Motor neuron (in vitro differentiated cells): ENCODE measurements around the gene FOXA3. TPM values are rescaled to one million over a fixed set of nuclear protein-coding genes. Genes with fewer than 3 reads are reported as not detected.
"Not testable (repeated sequence)": the region's sequence is repeated elsewhere in the genome, so short reads cannot be mapped to it uniquely, and the experiment has no call there.

Source experiments
- ATAC-seq, 8 experiments: fragments of 200-7000 bp; cut with Tn5 transposase; replicated peaks in 6 of 8; 2 replicates each; pipeline ENCODE4 v1.8.0; 2021; ENCODE audit warnings: mild to moderate bottlenecking in 8 of 8, moderate library complexity in 8 of 8
- H3K27ac ChIP-seq, 2 donors: fragments of 250-450 bp; sonication (Bioruptor Pico); 2 replicates each; pipeline ENCODE4 v1.9.0; 2021; ENCODE audit warnings: antibody characterized with exemption in 2 of 2, mild to moderate bottlenecking in 2 of 2, moderate library complexity in 1 of 2
- H3K4me1 ChIP-seq, 2 donors: fragments of 250-450 bp; sonication (Bioruptor Pico); replicated peaks in 1 of 2; 2 replicates each; pipeline ENCODE4 v1.6.1; 2021; ENCODE audit warnings: antibody characterized with exemption in 2 of 2, mild to moderate bottlenecking in 2 of 2, moderate library complexity in 1 of 2
- H3K4me3 ChIP-seq, 5 donors: fragments of 250-450 bp; sonication (Bioruptor Pico); 2 replicates each; pipeline ENCODE4 v1.9.0; 2021; ENCODE audit warnings: antibody characterized with exemption in 5 of 5, mild to moderate bottlenecking in 5 of 5, moderate library complexity in 4 of 5
- WGBS, 10 experiments: fragments of 450-650 bp; shearing (Covaris generic); methylation state at CpG; one replicate each; pipeline ENCODE4 v1.0.0; 2022; 5-methylcytosine and 5-hydroxymethylcytosine counted together
- in situ Hi-C, 9 experiments: fragments of 400-800 bp; cut with MboI; loops; one replicate each; pipeline ENCODE4 v1.15.0; 2021; ENCODE audit warnings: low sequenced_read_pairs in 9 of 9, low pct_unique_long_range_greater_than_20kb in 2 of 9; ENCODE audit not compliant: unreplicated experiment in 9 of 9
- total RNA-seq, 8 experiments: library from RNA; unstranded; fragments of 300-600 nt; gene quantifications; 2 replicates each; pipeline versions ENCODE4 v1.2.3 to v1.2.4, GENCODE V29; 2022

The FOXA3 gene
- total RNA-seq, 8 experiments from 2014 or later = 0.13 to 0.84 (median 0.42) TPM; not detected in 2

DNA sequence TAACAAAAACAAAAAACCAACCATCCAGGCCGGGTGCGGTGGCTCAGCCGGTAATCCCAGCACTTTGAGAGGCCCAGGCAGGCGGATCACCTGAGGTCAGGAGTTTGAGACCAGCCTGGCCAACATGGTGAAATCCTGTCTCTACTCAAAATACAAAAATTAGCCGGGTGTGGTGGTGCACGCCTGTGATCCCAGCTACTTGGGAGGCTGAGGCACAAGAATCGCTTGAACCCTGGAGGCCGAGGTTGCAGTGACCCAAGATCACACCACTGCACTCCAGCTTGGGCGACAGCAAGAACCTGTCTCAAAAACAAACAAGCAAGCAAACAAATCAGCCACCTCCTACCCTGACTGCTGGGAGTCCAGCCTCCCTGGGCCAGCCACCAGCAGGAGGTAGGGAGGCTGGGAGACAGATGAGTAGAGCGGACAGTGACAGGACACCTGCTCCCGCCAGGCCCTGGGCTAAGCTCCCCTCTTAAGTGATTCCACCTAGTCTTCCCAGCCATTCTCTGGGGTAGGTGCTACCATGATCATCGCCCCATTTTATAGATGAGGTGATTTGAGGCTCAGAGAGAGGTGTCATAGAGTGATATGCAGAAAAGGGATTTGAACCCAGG is 32.0 kb downstream of the FOXA3 start:
- H3K4me1 ChIP-seq, H3K4me3 ChIP-seq, ATAC-seq, in situ Hi-C loops, H3K27ac ChIP-seq: not testable (repeated sequence)
- WGBS, 10 experiments = 60 to 100% (median 87%) methylated on average over 1 to 9 of the region's 12 CpGs; no CpG with 5 or more reads in 3 of the 10 experiments

- no peak for ATAC-seq
- H3K27ac ChIP-seq = no peak overlapping the region
- H3K4me3 ChIP-seq = no peak overlapping the region
- 70 to 100% (median 100%) methylated on average over 1 to 8 of the region's 8 CpGs; no CpG with 5 or more reads in 1 of the 10 experiments for WGBS, 10 experiments
- peaks cover 6% of the 10 kb centered on the region in 2 donors for H3K4me1 ChIP-seq
- in situ Hi-C loops = no loop called here
Observed at GRCh38 chr19:45897261-45897812, 33.2 kb downstream of the FOXA3 start.

DNA sequence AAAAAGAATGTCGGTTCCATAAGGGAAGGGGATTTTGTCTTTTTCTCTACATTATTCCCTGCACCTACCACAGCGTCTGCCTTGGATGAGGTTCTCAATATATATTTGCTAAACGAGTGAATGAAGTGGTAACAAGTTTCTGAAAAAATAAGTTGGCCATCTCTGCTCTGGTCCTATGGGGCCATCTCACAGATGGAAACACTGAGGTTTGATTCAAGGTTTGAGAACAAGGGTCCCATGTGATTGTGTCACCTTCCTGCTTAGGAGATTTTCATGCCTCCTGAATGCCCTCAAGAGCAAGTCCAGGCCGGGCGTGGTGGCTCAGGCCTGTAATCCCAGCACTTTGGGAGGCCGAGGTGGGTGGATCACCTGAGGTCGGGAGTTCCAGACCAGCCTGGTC is 35.1 kb downstream of the FOXA3 start:
- in situ Hi-C loops = no loop called here

DNA sequence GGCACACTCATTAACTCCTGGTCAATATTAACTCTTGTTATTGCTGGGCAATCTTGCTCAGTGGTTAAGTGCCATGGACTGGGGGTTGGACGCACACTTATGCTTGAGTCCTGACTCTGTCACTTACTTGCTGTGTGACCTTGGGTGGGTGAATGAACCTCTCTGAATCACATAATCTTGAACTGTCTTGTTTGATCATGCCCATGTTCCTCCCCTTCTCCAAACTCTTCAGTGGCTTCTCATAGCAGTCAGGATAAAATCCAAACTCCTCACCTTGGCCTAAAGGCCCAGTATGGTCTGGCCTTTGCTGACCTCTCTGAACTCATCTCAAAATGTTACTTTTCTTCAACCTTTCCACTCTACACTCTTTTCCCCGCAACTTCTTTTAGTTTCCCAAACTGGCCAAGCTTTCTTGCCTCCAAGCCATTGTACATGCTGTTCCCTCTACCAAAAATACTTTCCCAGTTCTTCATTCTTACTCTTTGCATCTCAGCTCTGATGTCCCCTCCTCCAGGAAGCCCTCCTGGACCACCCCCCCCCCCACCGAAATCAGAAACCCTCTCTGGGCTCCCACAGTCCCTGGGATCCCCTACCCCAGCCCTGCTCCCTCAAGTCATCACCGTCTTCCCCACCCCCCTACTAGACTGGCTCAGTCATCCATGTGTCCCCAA is 35.9 kb downstream of the FOXA3 start:
- WGBS, 10 experiments = 94 to 100% (median 100%) methylated on average over 1 to 2 of the region's 4 CpGs; no CpG with 5 or more reads in 3 of the 10 experiments
- H3K4me1 ChIP-seq = peaks cover 6 to 9% of the 10 kb centered on the region in 2 donors
- in situ Hi-C loops = no loop called here
- no peak overlapping the region for H3K4me3 ChIP-seq
- no peak overlapping the region for H3K27ac ChIP-seq
- ATAC-seq = no peak

More for the DNA sequence above, 35.1 kb downstream of the FOXA3 start:
- Histone ChIP-seq H3K4me1 (peaks cover 6 to 9% of the 10 kb centered on the region in 2 donors), H3K4me3 (no peak overlapping the region), H3K27ac (no peak overlapping the region)
- WGBS, 10 experiments = 40 to 100% (median 89%) methylated on average over 1 to 6 of the region's 7 CpGs; no CpG with 5 or more reads in 2 of the 10 experiments
- no peak for ATAC-seq

DNA sequence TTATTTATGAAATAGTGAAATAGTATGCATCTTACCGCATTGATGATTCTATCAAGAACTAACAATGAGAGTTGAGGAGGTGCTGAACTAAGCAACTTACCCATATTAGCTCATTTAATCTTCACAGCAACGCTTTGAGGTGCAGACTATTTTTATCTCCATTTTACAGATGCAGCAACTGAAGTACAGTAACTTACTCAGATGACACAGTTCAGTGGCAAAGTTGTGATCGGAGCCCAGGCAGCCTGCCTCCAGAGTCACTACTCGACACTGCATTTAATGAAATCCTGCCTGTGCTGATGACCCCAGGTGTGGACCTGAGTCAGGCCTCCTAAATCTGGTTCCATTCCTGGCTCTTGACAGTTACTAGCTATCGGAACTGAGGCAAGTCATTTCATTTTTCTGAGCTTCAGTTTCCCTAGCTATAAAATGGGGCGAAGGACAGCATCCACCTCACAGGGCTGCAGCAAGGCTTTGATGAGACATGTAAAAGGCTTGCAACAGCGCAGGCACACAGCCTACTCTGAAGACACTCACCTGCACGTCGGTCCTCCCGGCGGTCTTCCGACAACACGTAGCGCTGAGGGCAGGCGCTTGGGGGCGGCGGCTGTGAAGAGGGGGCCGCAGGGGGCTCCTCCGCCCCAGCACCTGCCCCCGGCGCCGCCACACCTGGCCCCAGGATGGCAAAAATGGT is 36.8 kb downstream of the FOXA3 start:
- WGBS, 10 experiments = 56 to 100% (median 82%) methylated on average over 1 to 8 of the region's 22 CpGs; no CpG with 5 or more reads in 3 of the 10 experiments
- in situ Hi-C loops = no loop called here

GRCh38 chr19:45901432-45901911 is 37.3 kb downstream of the FOXA3 start:
- WGBS, 10 experiments = 6% methylated on average over 9 of the region's 69 CpGs; no CpG with 5 or more reads in 9 of the 10 experiments
- ATAC-seq = peak in 1 of 8 experiments; percentile 3
- in situ Hi-C loops = no loop called here

More for the DNA sequence above, 36.8 kb downstream of the FOXA3 start:
- no peak for ATAC-seq
- Histone ChIP-seq H3K27ac (no peak overlapping the region), H3K4me3 (peak overlapping the region; percentile 48 to 83 (median 62)), H3K4me1 (peaks cover 6 to 9% of the 10 kb centered on the region in 2 donors)

GRCh38 chr19:45901912-45902650 is 38.0 kb downstream of the FOXA3 start, which contains the start of gene MYPOP:
Gene MYPOP, minus strand, starts transcription at chr19:45902613. Its CDS starts 840 bp downstream, at chr19:45901773.
- H3K27ac ChIP-seq = peak within 1 kb of the TSS; percentile 71 to 78

More at GRCh38 chr19:45901432-45901911, 37.3 kb downstream of the FOXA3 start:
- H3K27ac ChIP-seq = no peak overlapping the region
- peaks cover 6 to 9% of the 10 kb centered on the region in 2 donors for H3K4me1 ChIP-seq
- peak overlapping the region; percentile 48 to 83 (median 62) for H3K4me3 ChIP-seq

DNA sequence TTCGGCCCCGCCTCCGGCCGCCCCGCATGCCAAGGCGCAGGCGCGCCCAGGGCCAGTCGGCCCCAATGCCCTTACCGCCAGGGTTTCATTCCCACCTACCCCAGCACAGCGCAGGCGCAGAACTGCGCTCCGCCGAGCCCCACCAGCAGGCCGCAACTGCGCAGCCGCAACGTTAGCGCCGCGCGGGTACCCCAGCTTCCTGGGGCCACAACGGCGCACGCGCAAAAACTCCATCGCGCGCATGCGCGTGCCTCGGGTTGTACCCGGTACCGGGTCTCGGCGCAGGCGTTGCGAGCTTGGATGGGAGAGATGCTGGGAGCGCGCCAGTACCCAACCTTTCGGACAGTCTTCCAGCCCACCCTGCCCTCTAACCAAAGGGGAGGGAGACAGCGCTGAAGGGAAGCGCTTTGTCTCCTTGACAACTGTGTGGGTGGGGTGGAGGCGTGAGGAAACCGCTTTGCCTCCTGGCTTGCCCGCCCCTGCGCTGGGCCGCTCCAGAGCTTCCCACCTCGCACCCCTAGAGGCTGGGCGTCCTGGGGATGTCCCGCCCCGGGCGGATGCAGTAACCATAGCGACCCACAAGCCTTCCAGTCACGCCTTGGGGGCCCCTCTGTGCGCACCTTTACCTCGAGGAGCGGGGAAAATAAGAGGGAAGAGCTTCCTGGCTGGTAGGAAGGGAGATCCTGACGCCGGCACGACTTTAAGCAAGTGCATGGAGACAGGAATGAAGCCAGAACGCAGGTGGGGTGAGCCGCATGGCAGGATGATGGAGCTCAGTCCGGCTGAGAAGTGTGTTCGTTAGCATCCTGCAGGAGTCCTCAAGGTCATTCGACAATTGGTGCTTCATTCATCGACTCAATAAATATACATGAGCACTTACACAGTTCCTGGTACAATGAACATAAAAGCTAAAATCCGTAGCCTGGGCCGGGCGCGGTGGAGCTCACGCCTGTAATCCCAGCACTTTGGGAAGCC is 38.8 kb downstream of the FOXA3 start:
- Histone ChIP-seq H3K4me1 (peaks cover 6 to 9% of the 10 kb centered on the region in 2 donors), H3K4me3 (peak overlapping the region; percentile 48 to 83 (median 62)), H3K27ac (peak overlapping the region; percentile 52 to 78)
- ATAC-seq = peak; percentile 87 to 90 (median 88)
- in situ Hi-C loops = no loop called here
- WGBS, 10 experiments = 0% methylated on average over 6 to 14 of the region's 73 CpGs; no CpG with 5 or more reads in 8 of the 10 experiments

More at GRCh38 chr19:45901912-45902650, 38.0 kb downstream of the FOXA3 start, which contains the start of gene MYPOP:
- in situ Hi-C loops = no loop called here
- ATAC-seq = peak; percentile 1 to 12 (median 4)
- H3K4me1 ChIP-seq = peaks cover 6 to 9% of the 10 kb centered on the region in 2 donors
- no CpG with 5 or more reads among the region's 47 CpGs for WGBS, 10 experiments
- H3K4me3 ChIP-seq = peak within 1 kb of the TSS; percentile 48 to 83 (median 62)

- H3K4me3 ChIP-seq = no peak overlapping the region
- H3K27ac ChIP-seq = no peak overlapping the region
- no peak for ATAC-seq
- WGBS, 10 experiments = 0 to 100% (median 60%) methylated on average over 1 to 10 of the region's 10 CpGs; no CpG with 5 or more reads in 3 of the 10 experiments
- peaks cover 6 to 9% of the 10 kb centered on the region in 2 donors for H3K4me1 ChIP-seq
- in situ Hi-C loops = no loop called here
Observed at GRCh38 chr19:45905011-45905410, 40.9 kb downstream of the FOXA3 start.

DNA sequence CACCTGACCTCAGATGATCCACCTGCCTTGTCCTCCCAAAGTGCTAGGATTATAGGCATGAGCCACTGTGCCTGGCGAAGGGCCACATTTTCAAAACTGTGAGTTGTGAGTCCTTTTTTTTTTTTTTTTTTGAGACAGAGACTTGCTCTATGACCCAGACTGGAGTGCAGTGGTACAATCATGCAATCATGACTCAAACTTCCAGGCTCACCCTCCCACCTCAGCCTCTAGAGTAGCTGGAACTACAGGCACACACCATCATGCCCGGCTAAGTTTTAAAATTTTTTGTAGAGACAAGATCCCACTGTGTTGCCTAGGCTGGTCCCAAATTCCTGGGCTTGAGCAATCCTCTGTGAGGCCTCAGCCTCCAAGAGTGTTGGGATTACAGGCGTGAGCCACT is 42.1 kb downstream of the FOXA3 start:
- ATAC-seq = no peak
- Histone ChIP-seq H3K27ac (no peak overlapping the region), H3K4me3 (no peak overlapping the region), H3K4me1 (peaks cover 0 to 5% of the 10 kb centered on the region in 2 donors)
- WGBS, 10 experiments = 50 to 100% (median 80%) methylated on average over 1 to 2 of the region's 3 CpGs; no CpG with 5 or more reads in 5 of the 10 experiments
- in situ Hi-C loops = no loop called here

GRCh38 chr19:45908956-45909355 is 44.8 kb downstream of the FOXA3 start:
- 38 to 100% (median 85%) methylated on average over 1 to 3 of the region's 5 CpGs; no CpG with 5 or more reads in 4 of the 10 experiments for WGBS, 10 experiments
- no peak overlapping the region for H3K4me3 ChIP-seq
- H3K4me1 ChIP-seq = peaks cover 0 to 1% of the 10 kb centered on the region in 2 donors
- no peak for ATAC-seq
- in situ Hi-C loops = no loop called here
- no peak overlapping the region for H3K27ac ChIP-seq
